Medulla oblongata (tissue), 1 donor: ENCODE measurements around the gene PTPRM.

Experiments used
- DNase-seq: peaks from one replicate; pipeline ENCODE4 v3.0.0-alpha.2; 2015; ENCODE audit errors: extremely low spot score

PTPRM gene

DNA sequence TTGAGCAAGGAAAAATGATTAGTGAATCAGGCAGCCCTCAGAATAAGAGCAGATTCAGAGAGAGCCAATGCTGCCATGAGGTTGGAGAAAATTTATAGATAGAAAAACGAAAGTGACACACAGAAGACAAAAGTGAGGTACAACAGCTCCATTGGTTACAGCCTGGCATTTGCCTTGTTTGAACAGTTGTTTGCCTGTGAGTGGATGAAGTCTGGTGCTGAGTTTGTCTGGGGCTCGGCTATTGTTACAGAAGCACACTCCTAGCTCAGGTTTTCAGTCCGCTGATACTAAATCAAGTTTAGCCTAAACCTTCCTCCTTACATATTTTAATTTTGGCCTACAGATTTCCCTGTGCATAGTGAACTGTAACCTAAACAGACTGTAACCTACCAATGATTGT is 654.3 kb downstream of the PTPRM start:
- DNase-seq = no peak

DNA sequence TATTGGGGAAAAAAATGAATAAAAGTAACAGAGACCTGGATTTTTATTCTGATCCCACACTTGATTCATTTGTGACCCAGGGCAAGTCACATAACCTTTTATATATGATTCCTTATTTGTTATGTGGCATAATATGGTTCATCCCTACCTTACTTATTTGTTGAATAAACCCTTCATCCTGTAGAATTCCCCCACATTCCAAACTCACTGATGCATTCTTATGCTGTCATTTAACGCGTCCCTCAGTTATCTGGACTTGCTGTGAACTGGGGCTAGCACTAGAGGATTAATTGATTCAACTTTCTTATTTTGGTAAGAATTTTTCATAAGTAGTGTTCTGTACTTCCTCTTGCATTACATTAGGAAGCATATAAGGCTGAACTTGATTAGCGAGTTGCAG is 657.5 kb downstream of the PTPRM start:
- DNase-seq = no peak

DNA sequence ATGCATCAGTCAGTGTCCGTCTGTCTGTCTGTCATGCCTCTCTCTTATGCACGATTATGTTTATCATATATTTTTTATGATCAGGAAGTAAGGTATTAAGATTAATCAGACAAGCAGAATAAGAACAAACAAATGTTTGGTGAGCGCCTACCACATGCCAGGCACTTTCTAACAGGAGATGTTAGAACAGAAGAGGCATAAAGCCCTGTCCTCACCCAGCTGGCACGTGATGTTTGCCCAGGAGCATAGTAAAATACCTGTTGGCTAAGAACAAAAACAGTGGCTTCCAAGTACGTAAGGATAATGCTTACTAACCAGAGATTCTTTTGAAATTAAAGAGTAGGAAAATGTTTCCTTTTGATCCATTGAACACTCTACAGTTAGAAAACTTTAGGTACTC is 661.9 kb downstream of the PTPRM start:
- DNase-seq = no peak

DNA sequence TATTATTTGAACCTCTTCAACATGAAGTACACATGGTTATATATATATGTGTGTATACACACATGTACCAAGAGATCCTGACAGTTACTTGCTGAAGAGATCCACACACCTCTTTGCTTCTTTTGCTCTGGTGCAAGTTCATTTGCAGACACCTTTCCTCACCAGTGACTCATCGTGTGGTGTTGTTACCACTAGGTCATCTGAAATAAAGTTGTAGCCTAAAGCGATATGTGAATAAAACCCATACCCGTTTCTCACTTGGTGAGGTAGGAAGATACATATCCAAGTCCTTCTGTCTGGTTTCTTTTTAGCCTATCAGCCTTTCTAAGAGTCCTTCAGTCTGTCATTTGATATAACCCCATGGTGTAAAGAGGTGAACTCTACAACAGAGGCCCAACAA is 662.7 kb downstream of the PTPRM start:
- DNase-seq = no peak

DNA sequence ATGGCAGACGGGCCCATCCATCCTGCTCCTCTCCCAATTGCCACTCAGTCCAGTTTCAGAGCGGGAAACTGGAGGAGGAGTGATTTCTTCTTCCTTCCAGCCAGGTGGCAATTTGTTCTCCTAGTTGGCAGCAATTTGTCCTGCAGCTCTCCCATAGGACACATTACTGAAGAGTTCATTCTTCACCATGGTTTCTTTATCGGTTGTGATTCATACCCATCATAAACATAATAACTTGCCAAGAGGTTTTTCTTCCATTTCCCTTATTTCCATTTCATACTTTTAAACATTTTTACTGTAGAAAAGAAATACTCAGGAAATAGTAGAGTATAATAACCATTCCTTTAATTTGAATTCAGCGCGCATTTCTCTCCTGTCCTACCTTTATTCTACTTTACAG is 664.2 kb downstream of the PTPRM start:
- no peak for DNase-seq

DNA sequence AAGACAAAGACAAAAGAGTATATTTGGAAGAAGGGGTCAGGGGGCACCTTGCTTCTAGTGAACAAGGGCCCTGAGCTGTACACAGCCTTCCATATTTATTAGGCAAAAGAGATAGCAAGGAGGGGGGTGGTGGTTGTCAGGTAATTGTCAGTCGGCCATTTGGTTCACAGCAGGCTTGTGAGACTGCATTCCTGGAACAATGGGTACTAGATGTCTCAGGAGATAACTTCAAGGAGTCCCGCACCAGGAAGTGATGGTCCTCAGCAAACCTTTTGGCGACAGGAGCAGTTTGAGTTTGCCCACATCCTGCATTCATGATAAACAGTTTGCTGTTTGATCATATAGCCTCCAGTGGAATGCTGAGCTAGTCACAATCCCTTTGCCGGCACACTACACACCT is 665.7 kb downstream of the PTPRM start:
- DNase-seq = no peak

DNA sequence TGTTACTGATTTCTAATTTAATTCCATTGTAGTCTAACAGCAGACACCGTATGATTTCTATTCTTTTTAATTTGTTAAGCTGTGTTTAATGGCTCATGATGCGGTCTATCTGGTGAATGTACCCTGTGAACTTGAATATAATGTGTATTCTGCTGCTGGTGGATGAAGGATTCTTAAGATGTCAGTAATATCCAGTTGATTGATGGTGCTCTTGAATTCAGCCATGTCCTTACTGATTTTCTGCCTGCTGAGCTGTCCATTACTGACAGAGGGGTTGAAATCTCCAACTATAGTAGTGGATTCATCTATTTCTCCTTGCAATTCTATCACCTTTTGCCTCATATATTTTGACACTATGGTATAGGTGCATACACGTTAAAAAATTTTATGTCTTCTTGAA is 668.8 kb downstream of the PTPRM start:
- DNase-seq = no peak

DNA sequence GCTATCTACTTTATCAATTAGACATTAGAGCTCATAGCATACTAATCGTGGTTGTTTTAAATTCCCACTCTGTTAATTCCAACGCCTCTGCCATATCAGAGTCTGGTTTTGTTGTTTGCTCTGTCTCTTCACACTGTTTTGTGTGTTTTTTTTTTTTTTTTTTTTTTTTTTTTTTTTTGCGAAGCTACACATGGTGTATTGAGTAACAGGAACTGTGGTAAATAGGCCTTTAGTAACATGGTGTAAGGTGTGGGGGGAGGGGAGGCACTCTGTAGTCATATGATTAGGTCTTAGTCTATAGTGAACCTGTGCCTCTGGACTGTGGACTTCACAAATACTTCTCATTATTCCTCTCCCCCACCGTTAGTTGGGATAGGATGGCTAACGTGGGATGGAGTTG is 671.4 kb downstream of the PTPRM start:
- DNase-seq = no peak

DNA sequence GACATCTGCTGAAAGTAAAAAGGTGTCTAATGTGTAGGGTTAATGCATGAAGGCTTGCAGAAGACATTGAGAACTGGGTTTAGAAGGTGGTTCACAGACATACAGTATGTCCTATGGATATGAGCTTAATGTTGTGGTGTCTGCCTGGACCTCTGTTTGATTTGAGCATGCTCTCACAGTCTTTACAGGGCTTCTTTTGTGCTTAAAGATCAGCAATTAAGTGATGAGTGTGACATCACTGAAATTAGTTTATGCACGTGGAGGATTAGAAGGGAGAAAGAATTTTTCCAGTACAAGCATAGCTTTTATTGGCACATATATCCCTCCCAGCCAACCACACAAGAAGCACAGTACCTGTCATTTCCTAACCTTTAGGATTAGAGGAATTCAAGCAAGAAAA is 674.6 kb downstream of the PTPRM start:
- no peak for DNase-seq

DNA sequence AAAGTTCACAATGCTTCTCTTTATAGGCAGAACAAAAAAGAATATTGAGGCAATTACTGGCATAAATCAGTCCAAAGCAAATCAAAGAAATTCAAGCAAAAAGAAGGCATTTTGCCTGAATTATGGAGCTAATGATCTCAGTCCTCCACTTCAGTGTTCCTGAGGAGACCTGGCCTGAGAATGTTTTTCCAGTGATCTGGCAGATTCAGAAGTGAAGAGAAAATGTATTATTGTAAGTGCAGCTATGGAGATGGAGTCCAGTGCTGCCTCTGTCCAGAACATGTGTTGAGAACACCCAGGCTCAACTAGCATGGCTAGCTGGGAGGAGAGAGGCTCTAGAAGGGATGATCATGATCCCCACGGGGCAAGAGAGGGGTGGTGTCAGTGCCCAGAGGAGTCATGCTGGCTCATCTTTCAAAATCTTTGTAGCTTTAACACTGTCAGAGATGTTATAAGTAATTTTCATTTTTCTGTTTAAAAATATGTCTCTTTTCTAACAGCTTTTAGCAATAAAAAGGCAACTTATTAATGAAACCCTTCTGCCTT is 675.1 kb downstream of the PTPRM start:
- peak; percentile 7 for DNase-seq

DNA sequence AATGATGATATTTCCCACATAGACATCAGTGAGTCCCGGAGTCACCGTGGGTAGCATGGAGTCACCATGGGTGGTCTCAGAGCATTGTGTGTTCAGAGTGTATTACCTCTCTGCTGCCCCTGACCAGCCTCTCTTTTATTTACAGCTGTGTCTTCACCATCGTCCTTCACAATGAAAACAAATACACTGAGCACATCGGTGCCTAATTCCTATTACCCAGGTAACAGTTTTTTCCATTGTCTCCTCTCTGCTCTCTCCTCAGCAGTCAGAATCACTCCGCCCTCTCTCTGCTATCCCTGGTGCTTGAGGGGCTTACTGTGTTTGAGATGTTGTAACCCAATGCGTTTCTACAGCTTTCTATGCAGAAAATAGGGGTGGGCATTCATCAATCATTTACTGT is 680.6 kb downstream of the PTPRM start:
- DNase-seq = no peak

DNA sequence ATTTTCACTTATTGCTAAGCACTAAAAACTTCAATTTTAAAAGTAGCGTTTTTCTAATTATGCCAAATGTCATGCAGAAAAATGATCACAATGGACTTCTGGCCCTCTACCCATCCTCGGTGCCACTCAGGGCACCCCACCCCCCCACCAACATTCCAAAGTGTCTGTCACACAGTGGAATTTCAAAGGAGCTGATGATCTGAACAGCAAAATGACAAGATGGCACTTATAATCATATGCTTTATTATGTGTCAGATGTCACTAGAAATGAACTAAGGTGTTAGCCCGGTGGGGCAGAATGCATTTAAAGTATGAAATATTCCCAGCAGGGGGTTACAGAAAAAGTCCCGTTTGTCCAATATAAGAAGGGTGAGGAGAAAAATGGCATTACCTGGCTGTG is 681.5 kb downstream of the PTPRM start:
- DNase-seq = no peak

DNA sequence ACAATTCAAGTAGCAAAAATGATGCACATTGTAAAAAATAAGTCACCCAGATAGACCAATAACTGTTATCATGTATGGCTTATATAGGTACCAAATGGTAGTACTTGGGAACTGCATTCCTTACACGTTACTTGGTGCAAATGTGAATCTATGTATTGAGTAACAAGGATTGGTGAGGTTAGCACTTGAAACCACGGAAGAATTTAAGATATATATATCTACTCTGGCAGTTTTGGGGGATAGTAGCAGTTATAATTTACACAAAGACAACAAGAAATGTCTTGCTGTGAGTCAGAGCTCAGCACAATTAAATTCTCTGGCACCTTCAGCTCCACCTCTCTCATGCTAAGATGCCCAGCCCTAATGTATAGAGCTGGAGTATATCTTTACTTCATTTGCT is 682.7 kb downstream of the PTPRM start:
- DNase-seq = no peak

DNA sequence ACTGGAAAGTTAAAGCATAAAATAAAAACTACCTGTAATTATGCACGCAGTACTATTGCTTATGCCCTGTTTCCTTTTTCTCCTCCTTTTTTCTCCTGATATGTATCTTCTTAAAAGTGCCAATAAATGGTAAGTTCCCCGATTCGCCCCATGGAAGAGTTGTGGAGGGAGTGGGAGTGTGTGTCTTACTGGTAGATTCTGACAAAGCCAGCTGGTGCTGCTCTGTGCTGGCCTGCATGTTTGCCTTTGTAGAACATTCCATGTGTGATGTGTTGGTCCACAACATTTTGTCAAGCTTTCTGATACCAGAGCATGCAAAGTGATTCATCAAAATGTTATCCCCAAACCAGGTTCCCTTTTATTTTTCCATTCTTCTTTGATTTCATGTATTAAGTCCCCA is 685.3 kb downstream of the PTPRM start:
- DNase-seq = no peak

DNA sequence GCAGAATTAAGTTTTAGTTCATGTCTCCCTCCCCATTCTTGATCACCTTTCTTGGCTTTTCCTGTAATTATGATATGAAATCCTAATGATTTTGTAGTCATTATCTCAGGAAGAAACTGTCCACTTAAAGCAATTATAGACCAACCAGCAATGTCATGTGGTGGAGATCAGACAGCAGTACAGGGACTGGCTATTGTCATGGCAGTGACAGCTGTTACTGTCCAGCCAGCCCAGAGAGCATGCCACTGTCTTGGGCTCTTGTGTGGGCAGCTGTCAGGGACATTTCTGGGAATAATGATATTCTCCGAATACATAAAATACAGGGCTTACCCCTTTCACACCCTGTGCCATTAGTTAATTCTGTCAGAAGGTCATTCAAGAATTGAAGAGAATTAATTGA is 686.8 kb downstream of the PTPRM start:
- DNase-seq = no peak

DNA sequence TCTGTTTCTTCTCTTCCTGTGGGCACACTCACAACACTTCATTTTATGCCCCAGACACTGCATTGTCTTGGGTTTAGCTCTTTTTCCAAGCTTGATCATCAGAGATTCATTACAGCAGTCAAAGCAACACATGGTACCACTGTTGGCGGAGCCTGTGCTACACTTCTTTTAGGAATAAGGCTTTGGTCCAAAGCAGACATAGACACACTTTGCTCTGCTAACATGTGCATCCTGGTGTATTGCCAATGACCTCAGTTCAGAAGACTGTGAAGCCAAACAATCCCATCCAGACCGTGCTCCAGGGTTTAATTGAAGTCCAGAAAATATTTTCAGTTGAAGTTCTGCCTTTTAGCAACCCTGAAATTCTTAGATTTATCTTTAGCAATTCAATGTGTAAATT is 687.5 kb downstream of the PTPRM start:
- DNase-seq = peak; percentile 12

DNA sequence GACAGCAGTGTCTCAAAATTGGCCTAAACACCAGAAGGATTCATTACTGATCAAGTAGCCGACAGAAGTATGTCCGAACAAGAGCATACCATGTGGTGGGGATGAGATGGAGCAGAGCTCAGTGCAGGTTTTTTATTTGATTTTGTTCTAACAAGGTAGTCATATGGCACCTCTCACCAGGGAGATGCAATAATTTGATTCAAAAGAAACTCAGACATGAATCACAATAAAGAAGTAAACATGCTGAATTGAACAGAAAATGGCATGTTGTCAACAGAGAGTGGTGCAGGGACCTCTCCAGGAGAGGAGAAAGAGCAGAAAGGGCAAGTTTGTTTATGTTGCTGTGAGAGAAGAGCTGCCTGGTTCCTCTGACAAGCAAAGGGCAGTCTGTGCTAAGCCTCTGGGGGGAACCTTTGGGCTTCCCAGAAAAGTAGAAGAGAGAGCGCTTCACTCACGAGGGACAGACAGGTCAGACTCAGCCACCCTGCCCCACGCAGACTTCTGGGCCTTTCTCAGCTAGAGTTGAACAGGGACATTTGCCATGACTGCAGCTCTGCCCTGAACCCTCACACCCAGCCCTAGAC is 690.8 kb downstream of the PTPRM start:
- no peak for DNase-seq

DNA sequence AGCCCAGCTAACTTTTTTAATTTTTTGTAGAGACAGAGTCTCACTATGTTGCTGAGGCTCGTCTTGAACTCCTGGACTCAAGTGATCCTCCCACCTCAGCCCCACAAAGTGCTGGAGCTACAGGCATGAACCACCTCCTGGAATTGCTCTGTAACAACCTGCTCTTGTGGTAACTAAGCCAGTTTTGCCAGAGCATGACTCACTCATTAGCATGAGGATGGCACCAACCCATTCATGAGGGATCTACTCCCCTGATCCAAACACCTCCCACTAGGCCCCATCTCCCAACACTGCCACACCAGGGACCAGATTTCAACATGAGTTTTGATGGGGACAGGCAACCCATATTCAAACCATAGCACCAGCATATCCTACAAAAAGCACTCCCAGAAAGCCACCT is 693.2 kb downstream of the PTPRM start:
- DNase-seq = peak; percentile 26

DNA sequence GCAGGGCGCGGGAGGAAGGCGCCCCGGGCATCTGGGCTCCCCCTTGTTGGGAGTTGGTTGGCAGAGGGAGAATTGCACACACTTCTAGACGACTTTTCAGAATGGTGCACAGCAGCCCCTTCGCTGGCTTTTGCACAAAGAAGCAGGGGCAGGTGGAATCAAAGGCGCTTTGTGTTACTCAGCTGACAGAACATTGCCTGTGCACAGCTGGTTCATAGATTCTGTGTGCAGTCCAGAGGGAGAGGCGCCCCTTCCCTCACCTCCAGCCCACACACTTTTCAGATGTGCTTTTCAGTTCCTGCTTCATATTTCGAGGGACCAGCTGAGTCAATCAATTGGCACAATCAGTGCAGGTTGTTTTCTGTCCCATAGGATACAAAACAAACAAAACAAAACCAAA is 693.7 kb downstream of the PTPRM start:
- peak; percentile 12 for DNase-seq

DNA sequence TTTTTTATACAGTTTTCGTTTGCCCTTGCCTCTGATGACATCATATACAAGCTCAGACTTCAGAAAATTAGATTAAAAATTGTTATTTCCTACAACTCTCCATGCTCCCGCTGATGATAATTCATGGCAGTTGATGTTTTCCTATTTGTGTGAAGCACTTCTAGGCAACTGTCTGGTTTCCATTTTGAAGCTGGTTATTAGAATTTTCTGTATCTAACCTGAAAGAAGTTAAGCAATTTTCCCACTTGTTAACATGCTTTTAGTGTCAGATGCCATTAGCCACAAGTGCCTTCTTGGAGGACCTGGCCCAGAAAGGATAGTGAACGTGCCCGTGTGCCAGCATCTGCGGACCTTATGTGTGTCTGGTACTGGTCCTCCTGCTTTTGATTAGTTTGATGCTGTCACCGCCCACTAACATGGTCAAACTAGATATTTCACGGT is 694.6 kb downstream of the PTPRM start:
- no peak for DNase-seq

DNA sequence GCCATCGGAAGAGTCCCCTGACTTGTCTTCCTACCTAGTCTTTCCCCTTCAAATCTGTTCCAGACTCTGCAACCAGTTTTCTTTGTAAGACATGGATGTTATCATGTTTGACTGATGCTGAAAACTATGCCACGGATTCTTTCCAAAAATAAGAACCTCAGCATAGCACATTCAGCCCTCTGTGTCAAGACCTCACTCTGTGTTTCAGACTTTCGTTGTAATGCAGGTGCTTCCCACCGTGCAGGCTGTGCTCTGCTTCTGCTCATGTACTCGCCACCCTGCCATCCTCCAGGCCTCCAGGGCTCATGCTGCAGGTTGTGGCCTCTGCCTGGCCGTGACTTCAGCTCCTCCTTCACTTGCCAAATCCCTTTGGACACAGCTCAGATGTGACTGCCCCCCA is 695.1 kb downstream of the PTPRM start:
- no peak for DNase-seq

DNA sequence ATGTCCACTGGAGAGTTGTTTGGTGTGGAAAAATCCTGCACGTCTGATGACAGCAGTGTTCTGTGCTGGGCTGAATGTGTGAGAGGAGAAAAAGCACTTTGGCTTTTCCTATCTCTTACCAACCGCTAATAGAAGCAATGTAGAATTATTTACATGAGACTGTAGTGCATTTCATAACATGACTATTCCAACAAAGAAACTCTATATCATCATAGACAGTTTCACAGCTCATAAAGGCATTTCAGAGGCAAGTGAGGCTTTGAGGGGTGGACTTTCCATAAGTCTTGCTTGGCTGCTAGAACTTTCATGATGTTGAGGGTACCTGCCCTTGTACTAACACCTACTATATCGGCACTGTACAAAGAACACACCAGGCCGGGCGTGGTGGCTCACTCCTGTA is 697.0 kb downstream of the PTPRM start:
- DNase-seq = no peak

DNA sequence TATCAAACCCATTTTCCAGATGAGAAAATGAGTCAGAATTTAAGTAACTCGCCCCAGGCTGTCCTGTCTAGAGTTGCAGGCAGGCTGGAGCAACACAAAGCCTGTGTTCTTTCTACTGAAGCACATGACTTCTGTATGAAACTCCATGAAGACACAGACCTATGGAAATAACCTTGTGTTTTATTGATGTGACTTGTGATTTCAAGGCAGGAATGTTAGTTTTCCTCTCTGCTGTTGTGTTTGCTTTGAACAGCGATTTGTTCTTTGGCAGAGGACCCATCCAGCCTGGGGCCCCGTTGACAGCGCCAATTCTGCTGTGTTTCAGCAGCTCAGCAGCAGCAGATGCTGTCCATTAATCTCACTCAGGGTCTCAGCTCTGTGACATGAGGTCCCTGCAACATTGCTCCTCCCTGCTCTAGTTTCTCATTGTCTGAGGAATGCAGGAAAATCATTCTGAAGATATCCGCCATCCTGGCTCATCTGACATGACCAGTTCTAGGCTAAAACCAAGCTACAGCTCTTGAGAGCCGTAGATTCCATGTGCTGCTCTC is 697.8 kb downstream of the PTPRM start:
- DNase-seq = peak; percentile 27

DNA sequence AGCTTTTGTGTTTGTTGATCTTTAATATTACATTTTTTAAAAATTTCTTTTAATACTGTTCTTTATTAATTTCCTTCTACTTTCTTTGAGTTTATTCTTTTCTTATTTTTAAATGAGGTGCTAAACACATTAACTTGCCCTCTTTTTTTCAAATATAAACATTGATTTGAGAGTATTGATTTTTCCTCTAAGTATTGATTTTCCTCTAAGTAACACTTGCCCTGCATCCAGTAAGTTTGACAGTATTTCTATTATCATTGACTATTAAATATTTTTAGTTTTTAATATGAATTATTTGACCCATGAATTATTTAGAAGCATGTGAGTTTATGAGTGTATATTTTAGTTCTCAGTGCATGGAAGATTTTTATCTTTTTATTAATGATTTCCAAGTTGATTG is 705.1 kb downstream of the PTPRM start:
- no peak for DNase-seq
